ENCODE measurements around the gene TIGD4. TPM values are rescaled to one million over a fixed set of nuclear protein-coding genes. Genes with fewer than 3 reads are reported as not detected.

TIGD4 gene
- polyA plus RNA-seq, 1 of the 3 experiments (the other 2 are of a cell fraction), result 0.13 TPM

DNA sequence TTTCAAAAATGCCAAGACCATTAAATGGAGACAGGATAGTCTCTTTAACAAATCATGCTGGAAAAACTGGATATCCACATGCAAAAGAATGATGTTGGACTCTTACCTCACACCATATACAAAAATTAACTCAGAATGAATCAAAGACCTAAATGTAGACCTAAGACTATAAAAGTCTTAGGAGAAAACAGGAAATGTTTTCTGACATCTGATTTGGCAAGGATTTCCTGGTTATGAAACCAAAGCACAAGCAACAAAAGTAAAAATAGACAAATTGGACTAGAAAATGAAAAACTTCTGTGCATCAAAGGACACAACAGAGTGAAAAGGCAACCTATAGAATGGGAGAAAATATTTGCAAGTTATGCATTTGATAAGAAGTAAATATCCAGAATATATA lies 37.8 kb upstream of the TIGD4 start:
- Histone ChIP-seq H3K27me3 (ENCODE audit: insufficient read depth) (no peaks in the 10 kb centered on the region), H4K20me1 (ENCODE audit: insufficient read depth) (no peaks in the 10 kb centered on the region), H3K9me2 (no peaks in the 10 kb centered on the region), H3F3A (replicated peaks; ENCODE audit: insufficient read depth) (no peaks in the 10 kb centered on the region), H3K4me1 (ENCODE audit: control insufficient read depth in 1 of 2, insufficient read depth in 2 of 2, low read depth in 1 of 2, low read length in 1 of 2) (no peaks in the 10 kb centered on the region), H3K9me3 (0 out of 2 replicates have a peak, but pooled peaks cover 7% of the 10 kb centered on the region), H3K4me3 (ENCODE audit: low read depth in 2 of 2, low read length in 1 of 2) (no peak overlapping the region), H3K79me2 (ENCODE audit: insufficient read depth) (peaks cover 24% of the 10 kb centered on the region), H2AFZ (ENCODE audit: low read depth) (no peak overlapping the region), H3K4me2 (no peak overlapping the region), H3K9ac (no peak overlapping the region), H3K36me3 (replicated peaks in 1 of 2; ENCODE audit: control insufficient read depth in 1 of 2, insufficient read depth in 2 of 2, low read length in 1 of 2) (peaks cover 0 to 31% of the 10 kb centered on the region in 2 experiments), H3K27ac (ENCODE audit: low read depth in 2 of 2, low read length in 1 of 2) (no peak overlapping the region)
- ChIA-PET CTCF (no interaction called here), POLR2A (no interaction called here)
- no peak for TF ChIP-seq RFX5 (IDR thresholded peaks at IDR 0.05; ENCODE audit: low read length)
- TF ChIP-seq, protein P1, sequence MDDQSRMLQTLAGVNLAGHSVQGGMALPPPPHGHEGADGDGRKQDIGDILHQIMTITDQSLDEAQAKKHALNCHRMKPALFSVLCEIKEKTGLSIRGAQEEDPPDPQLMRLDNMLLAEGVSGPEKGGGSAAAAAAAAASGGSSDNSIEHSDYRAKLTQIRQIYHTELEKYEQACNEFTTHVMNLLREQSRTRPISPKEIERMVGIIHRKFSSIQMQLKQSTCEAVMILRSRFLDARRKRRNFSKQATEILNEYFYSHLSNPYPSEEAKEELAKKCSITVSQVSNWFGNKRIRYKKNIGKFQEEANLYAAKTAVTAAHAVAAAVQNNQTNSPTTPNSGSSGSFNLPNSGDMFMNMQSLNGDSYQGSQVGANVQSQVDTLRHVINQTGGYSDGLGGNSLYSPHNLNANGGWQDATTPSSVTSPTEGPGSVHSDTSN (IDR thresholded peaks at IDR 0.05), result no peak
- no peak for TF ChIP-seq GABPA (IDR thresholded peaks at IDR 0.05; ENCODE audit: low read depth)
- no peak for DNase-seq

DNA sequence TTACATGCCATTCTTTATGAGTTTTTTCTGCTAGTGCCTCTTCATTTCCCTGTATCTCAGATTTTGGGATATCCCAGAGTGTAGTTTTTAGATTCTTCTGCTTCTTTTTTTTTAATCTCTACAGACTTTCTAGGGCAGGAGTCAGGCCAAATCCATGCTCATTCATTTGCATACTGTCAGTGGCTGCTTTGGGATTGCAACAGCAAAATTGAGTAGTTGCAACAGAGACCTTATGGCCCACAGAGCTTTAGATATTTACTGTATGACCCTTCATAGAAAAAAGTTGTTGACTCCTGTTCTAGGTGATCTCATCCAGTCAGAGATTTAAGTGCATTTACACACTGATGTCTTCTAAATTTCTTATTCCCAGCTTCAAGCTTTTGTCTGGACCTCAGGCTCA lies 35.5 kb upstream of the TIGD4 start:
- Histone ChIP-seq H3F3A (replicated peaks; ENCODE audit: insufficient read depth) (no peaks in the 10 kb centered on the region), H2AFZ (ENCODE audit: low read depth) (no peak overlapping the region), H3K4me1 (ENCODE audit: control insufficient read depth in 1 of 2, insufficient read depth in 2 of 2, low read depth in 1 of 2, low read length in 1 of 2) (no peaks in the 10 kb centered on the region), H3K27me3 (ENCODE audit: insufficient read depth) (no peaks in the 10 kb centered on the region), H3K4me3 (ENCODE audit: low read depth in 2 of 2, low read length in 1 of 2) (no peak overlapping the region), H4K20me1 (ENCODE audit: insufficient read depth) (no peaks in the 10 kb centered on the region), H3K9ac (no peak overlapping the region), H3K27ac (ENCODE audit: low read depth in 2 of 2, low read length in 1 of 2) (no peak overlapping the region), H3K4me2 (no peak overlapping the region), H3K9me2 (no peaks in the 10 kb centered on the region), H3K9me3 (0 out of 2 replicates have a peak, but pooled peaks cover 7% of the 10 kb centered on the region), H3K79me2 (ENCODE audit: insufficient read depth) (peaks cover 41% of the 10 kb centered on the region), H3K36me3 (replicated peaks in 1 of 2; ENCODE audit: control insufficient read depth in 1 of 2, insufficient read depth in 2 of 2, low read length in 1 of 2) (peaks cover 0 to 25% of the 10 kb centered on the region in 2 experiments)
- CTCF ChIA-PET, result no interaction called here
- TF ChIP-seq JUND (IDR thresholded peaks at IDR 0.05), result no peak
- TF ChIP-seq, protein P2, sequence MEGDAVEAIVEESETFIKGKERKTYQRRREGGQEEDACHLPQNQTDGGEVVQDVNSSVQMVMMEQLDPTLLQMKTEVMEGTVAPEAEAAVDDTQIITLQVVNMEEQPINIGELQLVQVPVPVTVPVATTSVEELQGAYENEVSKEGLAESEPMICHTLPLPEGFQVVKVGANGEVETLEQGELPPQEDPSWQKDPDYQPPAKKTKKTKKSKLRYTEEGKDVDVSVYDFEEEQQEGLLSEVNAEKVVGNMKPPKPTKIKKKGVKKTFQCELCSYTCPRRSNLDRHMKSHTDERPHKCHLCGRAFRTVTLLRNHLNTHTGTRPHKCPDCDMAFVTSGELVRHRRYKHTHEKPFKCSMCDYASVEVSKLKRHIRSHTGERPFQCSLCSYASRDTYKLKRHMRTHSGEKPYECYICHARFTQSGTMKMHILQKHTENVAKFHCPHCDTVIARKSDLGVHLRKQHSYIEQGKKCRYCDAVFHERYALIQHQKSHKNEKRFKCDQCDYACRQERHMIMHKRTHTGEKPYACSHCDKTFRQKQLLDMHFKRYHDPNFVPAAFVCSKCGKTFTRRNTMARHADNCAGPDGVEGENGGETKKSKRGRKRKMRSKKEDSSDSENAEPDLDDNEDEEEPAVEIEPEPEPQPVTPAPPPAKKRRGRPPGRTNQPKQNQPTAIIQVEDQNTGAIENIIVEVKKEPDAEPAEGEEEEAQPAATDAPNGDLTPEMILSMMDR (IDR thresholded peaks at IDR 0.05), result no peak
- no peak for TF ChIP-seq SIN3A (IDR thresholded peaks at IDR 0.05; ENCODE audit: borderline replicate concordance, low read depth, low read length)
- no peak for TF ChIP-seq RXRA (IDR thresholded peaks at IDR 0.05; ENCODE audit: borderline replicate concordance, low read depth)
- no peak for TF ChIP-seq RAD21 (IDR thresholded peaks at IDR 0.05; ENCODE audit: low read length)
- TF ChIP-seq, protein P3, sequence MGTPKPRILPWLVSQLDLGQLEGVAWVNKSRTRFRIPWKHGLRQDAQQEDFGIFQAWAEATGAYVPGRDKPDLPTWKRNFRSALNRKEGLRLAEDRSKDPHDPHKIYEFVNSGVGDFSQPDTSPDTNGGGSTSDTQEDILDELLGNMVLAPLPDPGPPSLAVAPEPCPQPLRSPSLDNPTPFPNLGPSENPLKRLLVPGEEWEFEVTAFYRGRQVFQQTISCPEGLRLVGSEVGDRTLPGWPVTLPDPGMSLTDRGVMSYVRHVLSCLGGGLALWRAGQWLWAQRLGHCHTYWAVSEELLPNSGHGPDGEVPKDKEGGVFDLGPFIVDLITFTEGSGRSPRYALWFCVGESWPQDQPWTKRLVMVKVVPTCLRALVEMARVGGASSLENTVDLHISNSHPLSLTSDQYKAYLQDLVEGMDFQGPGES (IDR thresholded peaks at IDR 0.05; ENCODE audit: low read depth, low read length), result no peak
- TF ChIP-seq, protein P4, sequence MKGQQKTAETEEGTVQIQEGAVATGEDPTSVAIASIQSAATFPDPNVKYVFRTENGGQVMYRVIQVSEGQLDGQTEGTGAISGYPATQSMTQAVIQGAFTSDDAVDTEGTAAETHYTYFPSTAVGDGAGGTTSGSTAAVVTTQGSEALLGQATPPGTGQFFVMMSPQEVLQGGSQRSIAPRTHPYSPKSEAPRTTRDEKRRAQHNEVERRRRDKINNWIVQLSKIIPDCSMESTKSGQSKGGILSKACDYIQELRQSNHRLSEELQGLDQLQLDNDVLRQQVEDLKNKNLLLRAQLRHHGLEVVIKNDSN (IDR thresholded peaks at IDR 0.05; ENCODE audit: borderline replicate concordance, low read depth), result no peak
- POLR2A ChIA-PET, result no interaction called here
- no peak for DNase-seq

All from SK-N-SH (cell line).